Fibroblast of skin of right biceps (primary cell): ENCODE results near the gene AFAP1.

Experiments
- DNase-seq: peaks from one replicate; pipeline ENCODE4 v3.0.0-alpha.2; 2013

The AFAP1 gene

DNA sequence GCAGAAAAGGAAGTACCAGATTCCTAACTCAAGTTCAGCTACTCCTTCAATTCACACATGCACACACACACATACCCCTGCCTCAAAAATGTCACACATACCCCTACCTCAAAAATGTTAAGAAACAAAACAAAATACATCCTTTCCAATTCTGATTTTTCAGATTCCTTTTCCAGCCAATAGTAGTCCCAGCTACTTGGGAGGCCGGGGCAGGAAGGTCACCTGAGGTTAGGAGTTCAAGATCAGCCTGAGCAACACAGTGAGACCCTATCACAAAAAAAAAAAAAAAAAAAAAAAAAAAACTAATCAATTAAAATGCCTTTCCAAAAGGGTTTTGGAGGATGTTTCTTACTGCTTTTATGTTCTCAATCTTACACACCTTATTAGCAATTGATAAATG lies 138.0 kb downstream of the AFAP1 start:
- DNase-seq = no peak

DNA sequence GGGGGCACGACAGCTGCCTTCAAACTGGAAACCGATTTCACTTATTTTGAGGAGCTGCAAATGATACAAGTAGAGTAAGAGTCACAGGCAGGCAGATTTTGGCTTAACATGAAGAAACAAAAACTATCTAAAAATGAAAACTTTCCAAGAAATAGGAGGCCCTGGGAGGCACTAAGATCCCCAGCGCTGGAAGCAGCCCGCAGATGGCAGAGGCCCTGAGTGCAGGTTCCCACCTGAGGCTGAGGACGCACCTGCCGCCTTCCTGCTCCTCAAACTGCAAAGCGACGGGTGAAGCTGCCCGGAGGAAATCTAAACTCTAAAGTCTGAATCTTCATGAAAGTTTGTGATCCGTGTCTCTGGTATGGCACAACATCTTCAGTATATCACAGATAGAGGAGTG lies 138.7 kb downstream of the AFAP1 start:
- no peak for DNase-seq

DNA sequence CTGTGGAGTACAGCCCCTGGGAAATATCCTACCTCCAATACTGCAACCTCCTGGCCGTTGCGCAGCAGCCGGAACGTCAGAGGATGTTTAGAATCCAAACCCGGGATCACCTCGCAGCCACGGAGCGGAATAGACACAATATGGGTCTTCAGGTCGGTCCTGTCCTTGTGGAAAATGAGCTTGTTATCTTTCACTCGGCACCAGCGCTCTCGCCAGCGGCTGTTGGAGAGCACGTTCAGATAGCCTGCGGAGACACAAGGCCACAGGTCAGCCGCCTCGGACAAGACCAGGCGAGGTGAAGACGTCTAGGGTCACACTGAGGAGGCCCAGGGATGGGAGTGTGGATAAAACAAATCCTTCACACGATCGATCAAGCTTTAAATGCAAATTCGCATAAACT lies 139.3 kb downstream of the AFAP1 start:
- no peak for DNase-seq

DNA sequence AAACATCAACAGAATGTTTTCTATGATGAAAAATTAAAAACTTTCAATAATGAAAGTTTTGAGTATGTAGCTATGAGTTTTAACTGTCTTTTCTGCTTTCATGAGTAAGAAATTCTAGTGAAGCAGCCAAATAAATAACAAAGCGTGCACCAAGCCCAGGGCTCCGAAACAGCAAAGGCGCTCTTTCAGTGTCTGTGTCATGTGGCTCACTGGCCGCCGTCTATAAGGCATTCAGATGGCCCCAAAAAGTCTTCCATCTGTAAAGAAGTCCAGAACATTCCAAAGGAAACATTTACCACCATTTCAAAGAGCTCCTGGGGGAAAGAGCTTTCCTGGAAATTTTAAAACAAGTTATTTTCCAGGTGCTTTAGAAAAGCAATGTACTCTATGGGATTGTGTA lies 139.9 kb downstream of the AFAP1 start:
- DNase-seq = no peak

DNA sequence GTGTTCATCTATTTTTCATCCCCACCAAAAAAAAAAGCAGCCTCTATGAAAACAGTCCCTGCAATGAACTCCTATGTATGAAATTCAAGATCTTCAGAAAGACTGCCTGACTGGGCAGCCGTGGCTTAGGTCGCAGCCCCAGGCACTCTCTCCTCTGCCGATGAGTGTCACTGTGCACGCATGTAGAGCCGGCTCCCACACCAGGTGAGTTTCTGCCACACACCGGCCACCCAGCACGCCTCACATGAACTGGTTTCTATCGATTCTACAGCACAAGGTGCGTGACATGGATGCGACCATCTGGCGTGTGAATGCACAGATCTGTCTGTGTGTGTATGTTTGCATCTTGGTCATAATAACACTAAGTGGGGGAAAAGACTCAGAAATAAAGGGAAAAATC lies 140.4 kb downstream of the AFAP1 start:
- DNase-seq = no peak

DNA sequence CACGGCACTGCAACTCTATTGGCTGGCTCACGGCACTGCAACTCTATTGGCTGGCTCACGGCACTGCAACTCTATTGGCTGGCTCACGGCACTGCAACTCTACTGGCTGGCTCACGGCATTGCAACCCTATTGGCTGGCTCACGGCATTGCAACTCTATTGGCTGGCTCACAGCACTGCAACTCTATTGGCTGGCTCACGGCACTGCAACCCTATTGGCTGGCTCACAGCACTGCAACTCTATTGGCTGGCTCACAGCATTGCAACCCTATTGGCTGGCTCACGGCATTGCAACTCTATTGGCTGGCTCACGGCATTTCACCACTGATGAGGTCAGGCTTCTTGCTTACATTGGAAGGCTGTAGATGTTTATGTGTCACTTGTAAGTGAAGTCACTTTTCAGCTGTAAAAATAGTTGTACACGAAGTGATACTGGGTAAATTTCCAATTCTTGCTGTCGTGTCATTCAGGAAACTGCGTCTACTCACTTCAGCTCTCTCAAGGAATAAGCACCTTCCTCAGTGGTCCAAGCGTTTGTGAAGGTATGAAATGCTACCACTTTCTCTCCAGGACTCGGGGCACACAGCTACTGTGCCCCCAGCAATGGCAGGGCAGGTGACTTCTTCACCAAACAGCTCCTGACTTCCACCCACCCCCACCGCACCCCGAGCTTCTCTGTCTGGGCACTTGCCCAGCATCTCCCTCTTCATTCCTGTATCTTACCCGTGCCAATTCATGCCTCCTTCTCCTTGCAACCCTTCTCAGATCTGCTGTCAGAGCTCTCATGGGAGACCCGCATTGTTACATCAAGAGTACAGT lies 141.3 kb downstream of the AFAP1 start:
- DNase-seq = peak; percentile 51

DNA sequence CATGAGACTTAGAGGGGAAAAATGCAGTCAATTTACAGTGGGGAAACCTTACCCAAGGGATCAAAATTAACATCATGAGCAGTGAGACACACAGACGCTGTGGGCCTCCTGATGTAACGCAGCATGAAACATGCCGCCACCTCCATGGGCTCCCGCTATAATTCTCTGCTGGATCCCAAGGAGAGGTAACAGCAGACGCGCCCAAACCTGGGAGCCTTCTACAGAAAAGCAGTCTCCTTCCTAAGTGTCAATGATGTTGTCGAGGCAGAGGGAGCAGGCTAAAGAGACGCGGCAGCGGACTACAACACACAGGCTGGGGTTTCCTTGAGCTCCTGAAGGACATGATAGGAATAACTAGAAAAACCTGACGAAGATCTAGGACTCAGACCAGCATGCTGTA lies 142.3 kb downstream of the AFAP1 start:
- DNase-seq = no peak

DNA sequence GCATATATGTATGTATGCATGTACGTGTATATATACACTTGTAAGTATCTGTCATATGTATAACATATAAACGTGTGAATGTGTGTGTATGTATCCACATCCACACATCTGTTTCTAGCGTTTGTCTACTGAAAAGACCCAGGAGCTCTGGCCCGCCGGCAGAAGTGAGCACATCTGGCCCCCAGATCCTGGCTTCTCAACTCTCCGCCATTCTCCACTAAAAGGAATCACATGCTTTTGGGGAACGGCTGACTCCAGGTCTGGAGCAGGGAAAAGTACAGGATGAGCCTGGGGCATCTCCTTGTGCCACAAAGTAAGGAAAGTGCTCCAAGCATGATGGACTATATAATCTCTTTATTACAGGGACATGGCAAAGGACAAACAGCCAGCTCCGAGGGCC lies 143.7 kb downstream of the AFAP1 start:
- DNase-seq = no peak

DNA sequence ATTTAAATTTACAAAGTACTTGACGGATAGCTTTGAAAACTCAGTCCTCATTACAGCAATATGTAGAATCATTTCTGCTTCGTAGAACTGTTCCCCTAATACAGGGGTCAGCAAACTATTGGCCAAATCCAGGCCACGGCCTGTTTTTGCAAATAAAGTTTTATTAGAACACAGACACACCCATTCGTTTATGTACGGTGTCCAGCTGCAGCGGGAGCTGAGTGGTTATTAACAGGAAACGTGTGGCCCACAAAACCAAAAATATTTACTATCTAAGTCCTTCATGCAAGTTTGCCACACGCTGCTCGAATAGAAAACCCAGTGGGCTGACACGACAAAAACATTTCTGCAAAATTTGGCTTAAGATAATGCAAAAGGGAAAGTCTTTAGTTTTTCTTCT lies 146.5 kb downstream of the AFAP1 start:
- no peak for DNase-seq

DNA sequence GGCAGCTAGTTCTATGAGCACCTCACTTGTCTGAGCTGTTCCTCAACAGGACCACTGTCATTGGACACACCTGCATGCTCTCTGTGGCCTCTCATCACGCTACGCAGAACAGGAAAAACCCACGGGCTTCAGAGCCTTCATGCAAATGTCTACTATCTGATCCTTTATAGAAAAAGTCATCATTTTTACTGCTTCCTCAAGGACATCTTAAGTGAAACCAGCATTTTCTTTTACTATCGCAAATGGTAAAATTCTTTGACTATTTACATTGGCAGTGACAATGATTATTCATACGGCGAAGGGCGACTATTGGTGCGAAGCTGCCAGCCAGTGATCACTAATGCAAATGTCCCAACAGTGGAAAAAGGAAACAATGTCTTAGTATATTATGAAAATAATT lies 147.0 kb downstream of the AFAP1 start:
- peak; percentile 36 for DNase-seq

DNA sequence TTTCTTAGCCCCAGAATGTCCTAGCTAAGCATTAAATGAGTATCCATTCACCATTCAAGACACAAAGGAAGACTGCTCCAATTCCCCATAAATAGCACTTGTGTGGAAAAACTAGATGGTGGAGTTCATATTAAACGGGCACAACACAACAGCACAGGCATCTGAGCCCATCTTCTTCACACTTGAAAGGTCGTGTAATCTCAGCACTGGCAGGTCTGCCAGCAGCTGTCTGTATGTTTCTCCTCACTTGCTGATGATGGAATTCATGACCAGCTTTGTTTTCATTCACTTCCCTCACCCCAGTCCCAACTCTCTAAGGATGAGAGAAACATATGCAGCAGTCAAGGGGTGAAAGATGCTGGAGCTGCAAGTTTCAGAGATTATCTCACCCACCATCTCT lies 148.7 kb downstream of the AFAP1 start:
- no peak for DNase-seq

DNA sequence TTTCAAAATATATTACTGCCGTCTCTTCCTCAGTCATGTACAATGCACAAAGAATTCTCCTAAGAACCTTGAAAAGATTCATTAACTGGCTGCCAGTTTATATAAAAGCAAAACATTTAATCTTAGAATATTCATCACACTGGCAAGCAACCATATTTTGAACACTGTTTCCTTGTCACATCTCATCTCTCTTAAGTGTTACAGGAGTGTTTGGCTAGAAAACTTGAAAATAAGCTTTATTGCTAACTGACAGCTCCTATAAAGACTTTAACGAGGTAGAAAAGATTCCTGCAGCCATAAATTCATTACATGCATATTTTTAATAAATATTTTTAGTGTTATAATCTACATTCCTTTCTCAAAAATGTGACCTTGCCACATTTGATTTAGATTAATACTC lies 149.6 kb downstream of the AFAP1 start:
- no peak for DNase-seq

DNA sequence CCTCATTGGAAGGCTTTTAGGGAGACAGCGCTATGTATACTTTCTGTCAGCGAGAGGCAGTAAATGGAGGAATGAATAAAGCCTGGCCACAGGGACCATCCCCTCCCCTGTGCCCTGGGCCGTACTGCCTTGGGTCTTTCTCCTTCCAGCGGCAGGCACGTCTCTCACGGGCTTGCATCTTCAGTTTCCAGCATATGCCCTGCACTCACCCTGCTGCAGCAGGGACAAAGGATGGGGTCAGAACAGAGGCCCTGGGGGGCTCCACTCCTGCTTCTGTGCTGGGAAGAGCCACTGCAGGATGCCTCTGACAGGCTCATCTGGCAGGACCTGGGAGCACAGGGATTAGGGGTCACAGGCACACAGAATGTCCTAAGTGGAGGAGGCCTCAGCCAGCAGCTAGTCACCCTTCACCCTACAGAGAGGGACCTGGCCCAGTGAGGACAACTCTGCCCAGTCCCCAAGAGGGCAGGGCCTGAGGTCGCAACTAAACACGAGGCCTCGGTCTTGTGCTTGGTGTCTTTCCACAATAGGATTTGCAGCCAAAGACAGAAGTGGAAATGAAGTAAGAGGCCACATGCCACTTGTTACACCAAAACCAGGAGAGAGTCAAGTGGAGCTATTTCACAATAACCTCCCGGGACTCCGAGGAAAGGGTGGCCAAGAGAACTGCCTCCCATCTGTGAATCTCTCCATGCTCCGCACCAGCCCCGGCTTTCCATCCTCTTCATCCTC lies 150.8 kb downstream of the AFAP1 start:
- no peak for DNase-seq

DNA sequence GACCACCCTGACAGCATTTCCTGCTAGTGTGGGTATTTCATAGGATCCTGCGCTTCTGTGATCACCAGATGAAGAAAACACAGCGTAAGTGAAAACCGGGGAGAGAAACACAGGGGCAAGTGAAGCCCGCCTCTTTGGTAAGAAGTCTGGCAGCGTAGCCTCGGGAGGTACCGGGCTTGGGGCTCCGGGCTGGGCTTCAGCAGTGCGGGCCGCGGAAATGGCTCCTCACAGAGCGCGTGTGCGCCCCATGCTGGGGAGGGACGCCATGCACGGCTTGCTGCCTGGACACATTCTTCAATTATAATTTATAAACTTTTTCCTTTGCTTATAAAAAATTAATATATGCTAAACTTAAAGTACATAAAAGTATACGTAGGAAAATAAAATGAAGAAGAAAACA lies 151.5 kb downstream of the AFAP1 start:
- DNase-seq = no peak

DNA sequence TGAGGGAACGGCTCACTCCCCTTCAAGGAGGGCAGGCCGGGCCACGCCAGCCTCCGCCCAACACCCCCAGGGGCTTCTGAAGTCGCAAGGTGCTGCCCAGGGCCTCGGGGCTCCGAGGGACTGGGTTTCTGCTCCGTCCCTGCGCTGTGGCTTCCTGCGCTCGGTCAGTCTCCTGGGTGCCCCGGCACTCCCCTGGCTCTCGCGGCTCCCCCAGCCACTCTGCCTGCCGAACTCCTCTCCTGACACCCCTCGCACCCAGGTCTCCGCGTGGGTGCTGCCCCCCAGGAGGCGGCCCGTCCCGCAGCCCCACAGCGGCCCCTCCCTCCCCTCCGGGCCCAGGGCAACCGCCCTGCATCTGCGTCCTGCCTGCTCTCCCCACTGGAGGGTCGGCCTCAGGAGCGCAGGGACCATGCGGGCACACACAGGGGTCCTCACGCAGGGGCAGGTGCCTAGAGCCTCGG lies 151.9 kb downstream of the AFAP1 start:
- no peak for DNase-seq

DNA sequence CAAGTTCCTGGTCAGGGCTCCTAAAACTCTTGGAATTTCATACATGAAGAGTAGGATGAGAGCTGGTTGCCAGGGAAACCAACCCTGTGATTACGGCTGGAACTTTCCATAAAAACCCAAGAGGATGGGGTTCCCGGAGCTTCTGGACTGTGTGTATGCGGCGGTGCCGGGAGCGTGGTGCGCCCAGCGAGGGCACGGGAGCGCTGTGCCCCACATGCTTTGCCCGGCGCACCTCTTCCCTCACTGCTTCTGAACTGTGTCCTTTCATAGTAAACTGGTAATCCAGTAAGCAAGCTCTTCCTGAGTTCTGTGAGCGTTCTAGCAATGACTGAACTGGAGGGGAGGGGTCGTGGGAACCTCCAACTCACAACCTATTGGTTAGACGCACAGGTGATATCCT lies 152.6 kb downstream of the AFAP1 start:
- no peak for DNase-seq

DNA sequence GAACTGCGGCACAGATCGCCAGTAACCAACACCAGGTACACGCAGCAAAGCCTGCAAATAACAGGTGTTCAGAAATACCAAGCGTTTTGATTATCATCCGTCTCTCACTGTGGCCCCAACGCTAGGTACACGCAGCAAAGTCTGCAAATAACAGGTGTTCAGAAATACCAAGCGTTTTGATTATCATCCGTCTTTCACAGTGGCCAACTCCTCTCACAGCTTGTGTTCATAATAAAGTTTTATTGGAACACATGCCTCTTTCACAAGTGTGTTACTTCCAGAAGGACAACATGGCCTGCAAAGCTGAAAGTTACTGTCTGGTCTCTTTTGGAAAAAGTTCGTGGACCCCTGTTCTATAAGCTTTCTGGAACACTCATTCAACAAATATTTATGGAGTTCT lies 153.1 kb downstream of the AFAP1 start:
- DNase-seq = no peak

DNA sequence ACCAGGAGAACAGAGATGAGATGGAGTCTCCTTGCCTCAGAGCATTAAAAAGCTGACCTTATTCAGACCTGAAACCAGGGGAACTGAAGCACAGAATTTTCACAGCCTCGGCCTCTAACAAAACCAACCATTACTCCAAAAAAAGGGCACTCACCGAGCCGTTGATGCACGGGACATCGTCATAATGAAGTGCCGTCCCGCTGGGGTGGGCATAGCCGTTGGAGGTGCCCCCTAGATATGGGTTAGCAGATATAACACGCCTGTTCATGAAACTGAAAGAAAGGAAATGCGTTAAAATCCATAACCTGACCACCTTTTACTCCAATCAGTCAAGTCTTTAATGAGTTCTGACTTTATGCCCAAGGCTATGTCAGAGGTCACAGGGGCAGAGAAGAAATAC lies 153.6 kb downstream of the AFAP1 start:
- no peak for DNase-seq

DNA sequence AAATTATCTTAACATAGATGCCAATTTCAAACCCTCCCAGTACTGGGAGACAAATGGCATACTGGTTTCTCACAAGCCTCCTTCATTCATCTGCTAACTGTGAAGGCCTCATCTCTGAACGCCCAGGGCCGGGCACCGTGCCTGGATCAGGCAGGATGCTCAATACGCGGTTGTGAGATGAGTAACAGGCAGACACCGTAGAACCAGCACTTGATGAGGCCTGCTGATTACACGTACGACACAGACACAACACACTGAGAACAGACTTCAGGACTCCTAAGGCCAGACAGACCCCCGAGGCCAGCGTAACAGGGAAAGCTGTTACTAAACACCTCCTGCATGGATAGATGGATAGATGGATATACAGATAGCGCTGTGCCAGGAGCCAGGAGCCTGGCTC lies 154.6 kb downstream of the AFAP1 start:
- peak; percentile 78 for DNase-seq

DNA sequence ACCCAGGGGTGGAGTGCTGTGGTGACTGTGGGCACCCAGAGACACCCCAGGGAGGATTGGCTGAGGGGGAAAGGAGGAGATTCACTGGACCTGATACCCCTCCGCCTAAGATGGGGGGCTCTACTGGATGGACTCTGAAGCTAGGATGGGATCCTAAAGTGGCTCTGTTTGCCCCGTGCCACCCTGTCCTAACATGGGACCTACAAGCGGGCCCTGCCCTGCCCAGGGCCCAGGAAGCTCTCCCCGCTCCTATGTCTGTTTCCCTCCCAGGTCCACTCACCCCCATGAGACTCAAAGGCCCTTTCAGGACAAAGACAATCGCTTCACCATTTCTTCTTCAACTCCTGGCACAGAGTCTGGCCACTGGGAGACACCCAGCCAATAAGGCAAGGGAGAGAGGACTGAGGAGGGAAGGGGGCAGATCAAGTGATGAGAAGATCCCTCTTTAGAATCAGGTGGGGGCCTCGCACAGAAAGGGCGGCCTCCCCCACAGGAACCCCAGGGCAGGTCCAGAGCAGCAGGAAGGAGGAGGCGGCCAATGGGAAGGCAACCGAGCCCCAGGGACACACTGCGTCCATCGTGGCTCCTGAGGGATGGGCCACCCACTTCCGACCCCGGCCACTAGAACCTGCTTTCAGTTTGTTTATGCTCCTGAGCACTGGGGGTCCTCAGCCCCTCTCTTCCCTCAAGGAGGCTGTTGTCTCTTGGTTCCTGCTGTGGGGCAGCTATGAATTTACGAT lies 155.4 kb downstream of the AFAP1 start:
- DNase-seq = no peak

DNA sequence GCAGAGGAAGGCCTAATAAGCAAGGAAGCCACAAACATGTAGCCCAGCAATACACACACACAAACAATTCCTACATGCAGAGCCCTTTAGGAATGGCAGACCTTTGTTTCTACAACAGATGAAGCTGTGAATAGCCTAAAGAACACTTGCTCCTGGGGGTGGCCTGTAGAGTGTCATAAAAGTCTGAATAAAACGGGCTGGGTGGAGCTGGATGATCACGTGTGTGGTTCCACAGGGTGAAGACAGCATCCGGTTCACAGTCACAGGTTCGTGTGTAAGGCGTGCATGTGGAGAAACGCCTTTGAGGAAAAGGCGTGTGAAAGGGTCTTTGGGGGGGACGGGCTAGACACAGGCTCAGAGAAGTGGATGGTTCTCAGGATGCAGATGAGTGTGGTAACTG lies 156.1 kb downstream of the AFAP1 start:
- no peak for DNase-seq

DNA sequence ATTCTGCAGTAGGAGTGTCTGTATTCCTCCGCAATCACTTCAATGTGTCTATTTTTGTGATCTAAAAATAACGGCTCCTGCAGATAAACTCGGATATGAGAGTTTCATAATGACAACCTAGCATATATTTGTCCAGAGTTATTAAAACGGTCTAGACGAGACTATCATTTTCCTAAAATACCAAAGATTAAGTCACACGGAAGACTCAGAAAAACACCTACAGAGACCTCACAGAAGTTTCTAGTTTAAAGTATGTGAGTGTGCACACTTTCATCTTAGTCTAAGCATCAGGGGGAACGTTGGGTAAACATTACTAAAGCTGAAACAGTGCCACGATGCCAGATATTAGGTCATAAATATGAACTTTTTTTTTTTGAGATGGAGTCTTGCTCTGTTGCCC lies 156.9 kb downstream of the AFAP1 start:
- DNase-seq = peak; percentile 46

DNA sequence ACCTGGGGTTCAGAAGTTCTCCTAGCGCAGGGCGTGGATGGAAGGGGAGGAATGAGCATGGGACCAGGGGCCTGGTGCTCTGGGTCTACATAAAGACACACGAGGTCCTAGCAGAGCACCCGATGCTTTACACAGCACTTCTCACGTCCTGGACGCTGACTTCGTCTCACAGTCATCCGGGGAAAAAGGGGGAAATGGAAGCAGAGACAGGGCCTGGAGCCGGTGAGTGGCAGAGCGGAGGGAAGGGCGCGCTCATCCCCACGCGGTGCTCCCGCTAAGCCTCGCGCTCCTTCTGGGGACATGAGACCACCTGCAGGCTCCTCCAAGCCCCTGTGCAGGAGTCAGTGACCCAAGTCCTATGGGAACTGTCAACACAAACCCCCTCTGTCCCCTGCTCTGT lies 157.7 kb downstream of the AFAP1 start:
- DNase-seq = peak; percentile 34

DNA sequence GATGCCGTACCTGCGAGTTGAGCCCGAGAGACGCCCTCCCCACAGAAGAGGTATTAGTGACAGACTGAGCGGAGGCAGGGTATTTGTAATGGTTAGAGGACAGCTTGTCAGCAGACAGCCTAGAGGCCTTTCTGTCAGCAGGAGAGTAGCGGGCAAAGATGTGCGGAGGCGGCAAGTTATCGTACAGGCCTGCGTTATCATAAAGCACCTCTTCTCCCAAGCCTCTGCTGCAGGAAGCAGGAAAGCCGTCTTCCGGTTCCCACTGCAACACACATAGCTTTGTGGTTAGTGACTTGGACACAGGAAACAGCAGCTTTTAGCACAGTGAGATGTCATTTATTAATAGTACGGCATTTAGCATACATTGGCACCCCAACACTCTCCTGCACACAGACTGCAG lies 158.3 kb downstream of the AFAP1 start:
- peak; percentile 85 for DNase-seq
